GM21528 (cell line): ENCODE measurements around the gene PTPRU.
A peak's percentile ranks its signal among the peaks of the same experiment; 100 is the strongest.
"Not testable (repeated sequence)": the region's sequence is repeated elsewhere in the genome, so short reads cannot be mapped to it uniquely, and the experiment has no call there.

Experiments used
- ATAC-seq: cut with Tn5 transposase; IDR thresholded peaks from one replicate; pipeline ENCODE4 v1.9.1; 2021; ENCODE audit warnings: mild to moderate bottlenecking, moderate library complexity; ENCODE audit not compliant: unreplicated experiment, low FRiP score

The PTPRU gene

GRCh38 chr1:29221296-29221695 lies 15.0 kb upstream of the PTPRU start:
- ATAC-seq = no peak

- ATAC-seq = not testable (repeated sequence)
These were observed 14.1 kb upstream of the PTPRU start for GRCh38 chr1:29222260-29222659.

- no peak for ATAC-seq
These were observed 13.6 kb upstream of the PTPRU start for GRCh38 chr1:29222686-29223085.

- ATAC-seq = no peak
These were observed 12.8 kb upstream of the PTPRU start for GRCh38 chr1:29223521-29223920.

- ATAC-seq = no peak
These were observed 11.9 kb upstream of the PTPRU start for GRCh38 chr1:29224356-29224837.

GRCh38 chr1:29225361-29225760 lies 11.0 kb upstream of the PTPRU start:
- ATAC-seq = no peak

GRCh38 chr1:29227511-29227910 lies 8.8 kb upstream of the PTPRU start:
- no peak for ATAC-seq

GRCh38 chr1:29230204-29230552 lies 6.1 kb upstream of the PTPRU start:
- no peak for ATAC-seq

- ATAC-seq = peak; percentile 81
These were observed 5.6 kb upstream of the PTPRU start, which contains the start of gene MECR for GRCh38 chr1:29230553-29231378. MECR (minus strand) TSS chr1:29230934; CDS start chr1:29230906, 28 bp downstream.

- ATAC-seq = no peak
These were observed 3.9 kb upstream of the PTPRU start for GRCh38 chr1:29232387-29232786.

- ATAC-seq = no peak
These were observed 2.6 kb upstream of the PTPRU start for GRCh38 chr1:29233693-29234092.

GRCh38 chr1:29234471-29234870 lies 1.9 kb upstream of the PTPRU start:
- no peak for ATAC-seq

- not testable (repeated sequence) for ATAC-seq
These were observed 1.4 kb upstream of the PTPRU start for GRCh38 chr1:29234881-29235280.

GRCh38 chr1:29236712-29237128 lies 398 bp downstream of the PTPRU start:
- ATAC-seq = no peak

- ATAC-seq = no peak
These were observed 953 bp downstream of the PTPRU start for GRCh38 chr1:29237129-29237821.

- no peak for ATAC-seq
These were observed 1.7 kb downstream of the PTPRU start for GRCh38 chr1:29237852-29238619.

- ATAC-seq = no peak
These were observed 2.3 kb downstream of the PTPRU start for GRCh38 chr1:29238620-29239002.

GRCh38 chr1:29239142-29239541 lies 2.8 kb downstream of the PTPRU start:
- ATAC-seq = no peak

GRCh38 chr1:29240400-29240837 lies 4.1 kb downstream of the PTPRU start:
- ATAC-seq = no peak

- ATAC-seq = no peak
These were observed 4.7 kb downstream of the PTPRU start for GRCh38 chr1:29240986-29241385.
